OCI-LY1 (cell line): ENCODE measurements around the gene GFRA4.

ENCODE experiments used
- EZH2 ChIP-seq: fragments of 200-600 bp; sonication (generic), shearing (Covaris generic); IDR thresholded peaks from 2 replicates; pipeline ENCODE4 v1.8.0; 2017; ENCODE audit warnings: borderline replicate concordance, mixed run types, mild to moderate bottlenecking, antibody characterized with exemption, low read length, moderate library complexity, mixed read lengths
- TF ChIP-seq, protein P1 (sequence below): fragments of 200-600 bp; sonication (generic), shearing (Covaris generic); IDR thresholded peaks from 2 replicates; pipeline ENCODE4 v1.5.1; 2017; ENCODE audit warnings: mild to moderate bottlenecking, antibody characterized with exemption, low read length, moderate library complexity, mixed read lengths

DNA sequence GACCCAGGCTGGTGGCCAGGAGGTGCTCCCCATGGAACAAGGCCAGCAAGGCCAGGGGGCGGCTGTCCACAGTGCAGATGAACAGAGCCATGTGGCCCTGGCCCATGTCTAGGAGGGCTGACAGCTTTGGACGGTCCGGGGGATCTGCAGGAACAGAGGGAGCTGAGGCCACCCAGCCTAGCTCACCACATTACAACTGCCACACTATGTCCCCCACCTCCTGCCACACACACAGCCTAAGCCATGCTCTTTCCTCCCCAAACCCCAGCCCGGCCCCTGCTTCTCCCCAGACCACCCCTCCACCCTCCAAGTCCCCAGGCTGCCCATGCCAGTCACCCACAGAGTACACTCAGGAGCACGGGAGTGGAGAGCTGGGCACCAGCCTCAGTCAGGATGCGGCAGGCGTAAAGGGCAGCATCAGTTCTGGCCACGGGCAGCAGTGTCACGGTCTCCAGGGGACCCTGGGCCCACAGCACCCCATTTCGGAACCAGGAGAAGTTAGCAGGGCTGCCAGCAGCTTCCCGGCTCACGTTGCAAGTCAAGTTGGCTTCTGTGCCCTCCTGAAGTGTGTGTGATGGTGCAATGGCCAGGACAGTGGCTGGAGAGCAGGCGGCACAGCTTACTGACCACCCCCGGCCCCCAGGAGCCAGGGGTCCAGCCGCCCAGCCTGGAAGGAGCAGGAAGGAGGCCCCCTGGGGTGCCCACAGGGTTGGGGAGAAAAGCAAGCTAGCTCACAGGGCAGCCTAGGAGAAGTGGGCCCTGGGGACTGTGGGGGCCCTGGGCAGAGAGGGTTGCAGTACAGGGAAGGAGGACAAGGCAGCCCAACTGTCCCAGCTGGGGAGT, 33.8 kb upstream of the GFRA4 start:
- TF ChIP-seq, protein P1, sequence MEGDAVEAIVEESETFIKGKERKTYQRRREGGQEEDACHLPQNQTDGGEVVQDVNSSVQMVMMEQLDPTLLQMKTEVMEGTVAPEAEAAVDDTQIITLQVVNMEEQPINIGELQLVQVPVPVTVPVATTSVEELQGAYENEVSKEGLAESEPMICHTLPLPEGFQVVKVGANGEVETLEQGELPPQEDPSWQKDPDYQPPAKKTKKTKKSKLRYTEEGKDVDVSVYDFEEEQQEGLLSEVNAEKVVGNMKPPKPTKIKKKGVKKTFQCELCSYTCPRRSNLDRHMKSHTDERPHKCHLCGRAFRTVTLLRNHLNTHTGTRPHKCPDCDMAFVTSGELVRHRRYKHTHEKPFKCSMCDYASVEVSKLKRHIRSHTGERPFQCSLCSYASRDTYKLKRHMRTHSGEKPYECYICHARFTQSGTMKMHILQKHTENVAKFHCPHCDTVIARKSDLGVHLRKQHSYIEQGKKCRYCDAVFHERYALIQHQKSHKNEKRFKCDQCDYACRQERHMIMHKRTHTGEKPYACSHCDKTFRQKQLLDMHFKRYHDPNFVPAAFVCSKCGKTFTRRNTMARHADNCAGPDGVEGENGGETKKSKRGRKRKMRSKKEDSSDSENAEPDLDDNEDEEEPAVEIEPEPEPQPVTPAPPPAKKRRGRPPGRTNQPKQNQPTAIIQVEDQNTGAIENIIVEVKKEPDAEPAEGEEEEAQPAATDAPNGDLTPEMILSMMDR = no peak
- no peak for TF ChIP-seq EZH2
